GM12891 (cell line): ENCODE results near the gene PHLPP1.

Experiments used
- POLR2A ChIP-seq: IDR thresholded peaks from 2 replicates; pipeline ENCODE4 v1.6.1; 2011; ENCODE audit warnings: low read depth, low read length, control low read depth
- SPI1 ChIP-seq: IDR thresholded peaks from 2 replicates; pipeline ENCODE4 v1.6.1; 2011; ENCODE audit warnings: low read depth, low read length, control low read depth
- TAF1 ChIP-seq: IDR thresholded peaks from 2 replicates; pipeline ENCODE4 v1.6.1; 2011; ENCODE audit warnings: low read depth, low read length, control low read depth

GRCh38 chr18:62737241-62737873 is 22.0 kb downstream of the PHLPP1 start:
- TF ChIP-seq POLR2A = no peak
- TF ChIP-seq SPI1 = no peak
- TF ChIP-seq TAF1 = no peak
